GM12864 (cell line): ENCODE data around the gene SHISA9.

Experiments
- DNase-seq: peaks from one replicate; pipeline ENCODE4 v3.0.0-alpha.2; 2011; ENCODE audit warnings: low read depth
- H3K4me3 ChIP-seq: 2 replicates; pipeline ENCODE4 v1.5.1; 2011; ENCODE audit warnings: mild to moderate bottlenecking, low read depth, low read length, control low read depth
- TF ChIP-seq, protein P1 (sequence below): IDR thresholded peaks from 2 replicates; pipeline ENCODE4 v1.5.1; 2011; ENCODE audit warnings: low read depth, mild to moderate bottlenecking, moderate library complexity, low read length, control low read depth, inconsistent platforms; ENCODE audit errors: missing control alignments

The SHISA9 gene

DNA sequence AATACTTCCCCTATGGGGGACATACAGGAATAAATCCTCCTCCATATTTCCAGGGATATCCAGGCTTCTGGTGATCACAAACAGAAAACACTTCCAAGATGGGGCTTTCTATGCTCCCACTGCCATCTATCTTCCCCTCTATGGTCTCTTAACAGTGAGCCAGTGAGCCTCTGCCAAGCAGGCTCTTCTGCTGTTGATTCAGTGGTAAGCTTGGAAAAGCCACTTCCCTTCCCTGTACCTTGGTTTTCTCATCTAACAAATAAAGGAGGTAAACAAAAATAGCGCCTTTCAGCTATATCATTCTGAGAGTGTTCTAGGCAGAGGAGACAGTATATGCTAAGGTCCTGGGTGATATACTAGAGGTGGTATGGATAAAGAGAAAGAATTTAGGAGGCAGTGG lies 368.0 kb downstream of the SHISA9 start:
- TF ChIP-seq, protein P1, sequence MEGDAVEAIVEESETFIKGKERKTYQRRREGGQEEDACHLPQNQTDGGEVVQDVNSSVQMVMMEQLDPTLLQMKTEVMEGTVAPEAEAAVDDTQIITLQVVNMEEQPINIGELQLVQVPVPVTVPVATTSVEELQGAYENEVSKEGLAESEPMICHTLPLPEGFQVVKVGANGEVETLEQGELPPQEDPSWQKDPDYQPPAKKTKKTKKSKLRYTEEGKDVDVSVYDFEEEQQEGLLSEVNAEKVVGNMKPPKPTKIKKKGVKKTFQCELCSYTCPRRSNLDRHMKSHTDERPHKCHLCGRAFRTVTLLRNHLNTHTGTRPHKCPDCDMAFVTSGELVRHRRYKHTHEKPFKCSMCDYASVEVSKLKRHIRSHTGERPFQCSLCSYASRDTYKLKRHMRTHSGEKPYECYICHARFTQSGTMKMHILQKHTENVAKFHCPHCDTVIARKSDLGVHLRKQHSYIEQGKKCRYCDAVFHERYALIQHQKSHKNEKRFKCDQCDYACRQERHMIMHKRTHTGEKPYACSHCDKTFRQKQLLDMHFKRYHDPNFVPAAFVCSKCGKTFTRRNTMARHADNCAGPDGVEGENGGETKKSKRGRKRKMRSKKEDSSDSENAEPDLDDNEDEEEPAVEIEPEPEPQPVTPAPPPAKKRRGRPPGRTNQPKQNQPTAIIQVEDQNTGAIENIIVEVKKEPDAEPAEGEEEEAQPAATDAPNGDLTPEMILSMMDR = no peak
- no peak overlapping the region for H3K4me3 ChIP-seq
- no peak for DNase-seq

GRCh38 chr16:13269905-13270528 lies 368.6 kb downstream of the SHISA9 start:
- no peak for DNase-seq
- TF ChIP-seq, protein P1 = no peak
- no peak overlapping the region for H3K4me3 ChIP-seq

- DNase-seq = no peak
- no peak overlapping the region for H3K4me3 ChIP-seq
- TF ChIP-seq, protein P1 = no peak
Observed at GRCh38 chr16:13270602-13271001, 369.2 kb downstream of the SHISA9 start.

DNA sequence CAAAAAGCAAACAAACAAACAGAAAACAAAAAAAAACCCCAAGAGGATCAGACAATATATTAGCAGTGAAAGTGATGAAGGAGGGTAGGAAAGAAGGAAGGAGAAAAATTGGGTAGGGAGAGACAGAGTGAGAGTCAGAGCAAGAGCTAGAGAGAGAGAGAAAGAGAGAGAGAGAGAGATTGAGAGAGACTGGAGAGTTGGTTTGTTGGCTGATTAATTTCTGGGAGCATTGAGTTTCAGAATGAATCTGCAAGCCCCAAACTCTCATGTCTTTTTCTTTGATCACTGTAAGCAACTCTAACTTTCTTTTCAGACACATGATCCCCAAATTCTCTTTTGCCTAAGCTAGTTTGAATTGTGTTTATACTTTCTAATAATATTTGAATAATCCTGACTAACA lies 388.1 kb downstream of the SHISA9 start:
- DNase-seq = no peak
- no peak overlapping the region for H3K4me3 ChIP-seq
- TF ChIP-seq, protein P1 = no peak
